IMR-90 (cell line): ENCODE data around the gene INO80D. TPM values are rescaled to one million over a fixed set of nuclear protein-coding genes. Genes with fewer than 3 reads are reported as not detected.
"Not testable (repeated sequence)": the region's sequence is repeated elsewhere in the genome, so short reads cannot be mapped to it uniquely, and the experiment has no call there.

Experiments used
- ATAC-seq: fragments of 200-7000 bp; cut with Tn5 transposase; 2 replicates; pipeline ENCODE4 v1.9.1; 2020; ENCODE audit warnings: low read depth, mild to moderate bottlenecking, moderate library complexity
- BruUV-seq: library from RNA; stranded (reverse); fragments of 400-500 nt; replicated peaks from 2 replicates; lab custom pipeline; 2021; lab: Mats Ljungman, UMichigan
- CTCF ChIA-PET: fragments of 300-600 bp; formaldehyde crosslinking; extraction: SDS; loops from one replicate; lab custom pipeline; 2021; ENCODE audit warnings: antibody characterized with exemption; lab: Yijun Ruan, JAX
- POLR2A ChIA-PET: fragments of 300-600 bp; sonication (Branson Sonifier 250); formaldehyde crosslinking; loops from one replicate; lab custom pipeline; 2022; ENCODE audit warnings: antibody characterized with exemption; ENCODE audit not compliant: unreplicated experiment; lab: Charles Lee
- DNase-seq: peaks from one replicate; pipeline ENCODE4 v3.0.0; 2013
- H2AFZ ChIP-seq: replicated peaks from 2 replicates; pipeline ENCODE3; 2013; ENCODE audit warnings: low read length, mild to moderate bottlenecking; ENCODE audit not compliant: poor library complexity
- H2AK5ac ChIP-seq: 2 replicates; pipeline ENCODE4 v1.6.1; 2013; ENCODE audit warnings: low read depth, low read length, inconsistent platforms
- H2AK9ac ChIP-seq: replicated peaks from 2 replicates; pipeline ENCODE3; 2013; ENCODE audit warnings: mild to moderate bottlenecking, low read depth, low read length, moderate library complexity; ENCODE audit not compliant: poor library complexity
- H2BK120ac ChIP-seq: 2 replicates; pipeline ENCODE4 v1.6.1; 2013; ENCODE audit warnings: low read depth, low read length, inconsistent platforms
- H2BK15ac ChIP-seq: 3 replicates; pipeline ENCODE4 v1.6.1; 2013; ENCODE audit warnings: low read depth, low read length, inconsistent platforms
- H2BK20ac ChIP-seq: 2 replicates; pipeline ENCODE4 v1.6.1; 2013; ENCODE audit warnings: low read depth, mild to moderate bottlenecking, inconsistent platforms, low read length, moderate library complexity
- H2BK5ac ChIP-seq: 2 replicates; pipeline ENCODE4 v1.6.1; 2013; ENCODE audit warnings: mild to moderate bottlenecking, low read depth, low read length, inconsistent platforms; ENCODE audit not compliant: poor library complexity, severe bottlenecking
- H3K14ac ChIP-seq: replicated peaks from 2 replicates; pipeline ENCODE4 v1.6.1; 2013; ENCODE audit warnings: low read depth, low read length, inconsistent platforms
- H3K18ac ChIP-seq: 2 replicates; pipeline ENCODE4 v1.6.1; 2013; ENCODE audit warnings: low read depth, low read length, control low read depth
- H3K23ac ChIP-seq: 2 replicates; pipeline ENCODE4 v1.6.1; 2013; ENCODE audit warnings: low read depth, low read length, inconsistent platforms
- H3K27ac ChIP-seq: 2 replicates; pipeline ENCODE4 v1.5.1; 2013; ENCODE audit warnings: mild to moderate bottlenecking, control low read depth, low read length; ENCODE audit not compliant: insufficient read depth
- H3K27me3 ChIP-seq: 2 replicates; pipeline ENCODE4 v1.6.1; 2013; ENCODE audit warnings: low read length; ENCODE audit not compliant: control insufficient read depth, insufficient read depth
- H3K36me3 ChIP-seq: 2 replicates; pipeline ENCODE4 v1.6.1; 2013; ENCODE audit warnings: low read length, mixed read lengths; ENCODE audit not compliant: control insufficient read depth, insufficient read depth
- H3K4ac ChIP-seq: 2 replicates; pipeline ENCODE4 v1.6.1; 2013; ENCODE audit warnings: low read depth, low read length, inconsistent platforms
- H3K4me1 ChIP-seq: 2 replicates; pipeline ENCODE4 v1.6.1; 2013; ENCODE audit warnings: low read length, mixed read lengths; ENCODE audit not compliant: control insufficient read depth, insufficient read depth
- H3K4me2 ChIP-seq: 2 replicates; pipeline ENCODE4 v1.6.1; 2013; ENCODE audit warnings: low read depth, mild to moderate bottlenecking, control low read depth, low read length, moderate library complexity
- H3K4me3 ChIP-seq: 2 replicates; pipeline ENCODE4 v1.5.1; 2013; ENCODE audit warnings: low read depth, mild to moderate bottlenecking, control low read depth, low read length, moderate library complexity; ENCODE audit not compliant: insufficient read depth
- H3K56ac ChIP-seq: 2 replicates; pipeline ENCODE4 v1.6.1; 2013; ENCODE audit warnings: low read length, inconsistent platforms; ENCODE audit not compliant: insufficient read depth; ENCODE audit errors: extremely low read depth
- H3K79me1 ChIP-seq, 2 experiments: 2 replicates each; pipeline ENCODE4 v1.6.1; 2013; ENCODE audit warnings: low read length in 2 of 2, inconsistent platforms in 1 of 2, low read depth in 1 of 2
- H3K9ac ChIP-seq: 2 replicates; pipeline ENCODE4 v1.6.1; 2013; ENCODE audit warnings: low read depth, low read length, control low read depth
- H3K9me1 ChIP-seq: 2 replicates; pipeline ENCODE4 v1.6.1; 2013; ENCODE audit warnings: low read length, inconsistent platforms; ENCODE audit not compliant: insufficient read depth
- H3K9me3 ChIP-seq: 2 replicates; pipeline ENCODE4 v1.6.1; 2013; ENCODE audit warnings: low read length; ENCODE audit not compliant: control insufficient read depth, insufficient read depth
- H4K20me1 ChIP-seq: 2 replicates; pipeline ENCODE4 v1.6.1; 2013; ENCODE audit warnings: low read length, inconsistent platforms; ENCODE audit not compliant: insufficient read depth
- H4K5ac ChIP-seq: 2 replicates; pipeline ENCODE4 v1.6.1; 2013; ENCODE audit warnings: mild to moderate bottlenecking, low read depth, low read length, control low read depth
- H4K8ac ChIP-seq, 2 experiments: 2 replicates each; pipeline ENCODE4 v1.6.1; 2013; ENCODE audit warnings: low read depth in 2 of 2, low read length in 2 of 2, control low read depth in 1 of 2, inconsistent platforms in 1 of 2
- H4K91ac ChIP-seq: 2 replicates; pipeline ENCODE4 v1.6.1; 2013; ENCODE audit warnings: low read depth, low read length, inconsistent platforms; ENCODE audit not compliant: insufficient read depth
- WGBS, 2 experiments: methylation state at CpG; one replicate each; pipeline versions ENCODE4 v1.1.5 to v1.1.7; 2013; ENCODE audit warnings: missing lambda C conversion rate in 2 of 2; ENCODE audit not compliant: insufficient read length in 1 of 2; ENCODE audit errors: extremely low coverage in 2 of 2; 5-methylcytosine and 5-hydroxymethylcytosine counted together
- dilution Hi-C: fragments of 300-500 bp; cut with HindIII; formaldehyde crosslinking; loops from one replicate; pipeline ENCODE4 v1.14.3; 2018; ENCODE audit warnings: low sequenced_read_pairs; ENCODE audit not compliant: unreplicated experiment
- in situ Hi-C: fragments of 300-500 bp; cut with MboI; formaldehyde crosslinking; loops from 3 replicates; pipeline ENCODE4 v1.14.3; 2019; ENCODE audit warnings: low sequenced_read_pairs, inconsistent platforms, mixed read lengths
- intact Hi-C: fragments of 100-400 bp; cut with micrococcal nuclease; formaldehyde crosslinking; loops from 2 replicates; pipeline ENCODE4 v1.10.0; 2022
- polyA plus RNA-seq, 3 experiments: library from polyadenylated mRNA; depleted of rRNA; stranded (reverse); fragments of >200 nt; gene quantifications; 2 replicates each; pipeline ENCODE4 v1.2.3, GENCODE V29; 2012; ENCODE audit warnings: low replicate concordance in 1 of 3
- total RNA-seq: library from RNA; depleted of rRNA; stranded (reverse); fragments of >200 nt; gene quantifications from 2 replicates; pipeline ENCODE4 v1.2.3, GENCODE V29; 2012

INO80D gene
- total and polyA plus RNA-seq, 2 of the 4 experiments (the other 2 are of a cell fraction): 0.79 to 4.5 TPM

DNA sequence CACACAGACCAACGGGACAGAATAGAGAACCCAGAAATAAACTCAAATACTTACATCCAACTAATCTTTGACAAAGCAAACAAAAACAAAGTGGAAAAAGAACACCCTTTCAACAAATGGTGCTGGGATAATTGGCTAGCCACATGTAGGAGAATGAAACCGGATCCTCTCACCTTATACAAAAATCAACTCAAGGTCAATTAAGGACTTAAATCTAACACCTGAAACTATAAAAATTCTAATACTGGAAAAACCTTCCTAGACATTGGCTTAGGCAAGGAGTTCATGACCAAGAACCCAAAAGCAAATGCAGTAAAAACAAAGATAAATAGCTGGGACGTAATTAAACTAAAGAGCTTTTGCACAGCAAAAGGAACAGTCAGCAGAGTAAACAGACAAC is 50.6 kb downstream of the INO80D start:
- H2BK120ac ChIP-seq, H3K14ac ChIP-seq, H4K91ac ChIP-seq, H3K4me2 ChIP-seq, in situ Hi-C loops, H3K9me3 ChIP-seq, H2AK9ac ChIP-seq, H3K18ac ChIP-seq, CTCF ChIA-PET, H3K4ac ChIP-seq, H3K4me1 ChIP-seq, H2BK20ac ChIP-seq, dilution Hi-C loops, H2BK15ac ChIP-seq, H2BK5ac ChIP-seq, H3K36me3 ChIP-seq, H3K27me3 ChIP-seq, H2AK5ac ChIP-seq, H4K8ac ChIP-seq, H2AFZ ChIP-seq, H3K9ac ChIP-seq, DNase-seq, BruUV-seq, H3K4me3 ChIP-seq, intact Hi-C loops, ATAC-seq, H3K23ac ChIP-seq, H3K9me1 ChIP-seq, H3K56ac ChIP-seq, H4K20me1 ChIP-seq, H4K5ac ChIP-seq, POLR2A ChIA-PET, H3K27ac ChIP-seq: not testable (repeated sequence)
- no CpG with 5 or more reads among the region's 3 CpGs for WGBS, 2 experiments
- H3K79me1 ChIP-seq: peaks cover 16 to 39% of the 10 kb centered on the region in 2 experiments

GRCh38 chr2:206033452-206033851 is 52.5 kb downstream of the INO80D start:
- not testable (repeated sequence) for H2AK5ac ChIP-seq

More at GRCh38 chr2:206033452-206033851, 52.5 kb downstream of the INO80D start:
- H4K5ac ChIP-seq, H2AFZ ChIP-seq, H3K9ac ChIP-seq, ATAC-seq, H3K4me2 ChIP-seq, H3K27me3 ChIP-seq, H3K36me3 ChIP-seq, H3K4me1 ChIP-seq, CTCF ChIA-PET, H3K4me3 ChIP-seq, H4K8ac ChIP-seq, H3K9me1 ChIP-seq, DNase-seq, in situ Hi-C loops, H2BK120ac ChIP-seq, H3K56ac ChIP-seq, H3K4ac ChIP-seq, H3K18ac ChIP-seq, H2AK9ac ChIP-seq, H2BK15ac ChIP-seq, BruUV-seq, intact Hi-C loops, H3K14ac ChIP-seq, H2BK5ac ChIP-seq, H3K27ac ChIP-seq, POLR2A ChIA-PET, H2BK20ac ChIP-seq, H4K91ac ChIP-seq, dilution Hi-C loops, H3K23ac ChIP-seq, H4K20me1 ChIP-seq, H3K9me3 ChIP-seq: not testable (repeated sequence)
- no CpG with 5 or more reads among the region's 1 CpG for WGBS, 2 experiments
- peaks cover 17 to 36% of the 10 kb centered on the region in 2 experiments for H3K79me1 ChIP-seq
